Small intestine (tissue), 7 donors: ENCODE measurements around the gene PIGQ. TPM values are rescaled to one million over a fixed set of nuclear protein-coding genes. Genes with fewer than 3 reads are reported as not detected.

ENCODE experiments used
- DNase-seq, 2 donors: peaks; one replicate each; pipeline versions ENCODE4 v3.0.0 to v3.0.0-alpha.2; 2013
- FAIRE-seq: peaks from 2 replicates; lab custom pipeline; 2012; peaks lifted over from hg19 to GRCh38; lab: Jason Lieb, UNC
- H3K27ac ChIP-seq, 3 donors: one replicate each; pipeline ENCODE4 v1.5.1; 2013; ENCODE audit warnings: low read length in 2 of 3, mild to moderate bottlenecking in 2 of 3, control low read depth in 1 of 3, inconsistent platforms in 1 of 3, low read depth in 1 of 3, moderate library complexity in 1 of 3
- H3K27me3 ChIP-seq, 3 donors: one replicate each; pipeline ENCODE4 v1.6.1; 2013; ENCODE audit warnings: low read length in 3 of 3, inconsistent platforms in 1 of 3; ENCODE audit not compliant: control insufficient read depth in 3 of 3, insufficient read depth in 3 of 3
- H3K36me3 ChIP-seq, 3 donors: one replicate each; pipeline ENCODE4 v1.6.1; 2013; ENCODE audit warnings: low read length in 3 of 3, inconsistent platforms in 1 of 3, low read depth in 1 of 3, mild to moderate bottlenecking in 1 of 3, moderate library complexity in 1 of 3; ENCODE audit not compliant: control insufficient read depth in 3 of 3, insufficient read depth in 2 of 3
- H3K4me1 ChIP-seq, 3 donors: one replicate each; pipeline ENCODE4 v1.6.1; 2013; ENCODE audit warnings: low read length in 2 of 3, inconsistent platforms in 1 of 3, low read depth in 1 of 3, mild to moderate bottlenecking in 1 of 3, moderate library complexity in 1 of 3; ENCODE audit not compliant: control insufficient read depth in 3 of 3, insufficient read depth in 2 of 3
- H3K4me3 ChIP-seq, 3 donors: one replicate each; pipeline ENCODE4 v1.5.1; 2013; ENCODE audit warnings: low read length in 3 of 3, control low read depth in 1 of 3, inconsistent platforms in 1 of 3, low read depth in 1 of 3, mild to moderate bottlenecking in 1 of 3, moderate library complexity in 1 of 3
- H3K9me3 ChIP-seq, 2 donors: one replicate each; pipeline ENCODE4 v1.6.1; 2013; ENCODE audit warnings: low read depth in 1 of 2, low read length in 1 of 2; ENCODE audit not compliant: control insufficient read depth in 2 of 2, insufficient read depth in 1 of 2
- WGBS, 3 donors: extraction: QIAGEN DNeasy Blood & Tissue Kit; methylation state at CpG; one replicate each; pipeline ENCODE4 v1.1.7; 2013; 5-methylcytosine and 5-hydroxymethylcytosine counted together
- polyA plus RNA-seq, 4 donors: library from polyadenylated mRNA; stranded (reverse) in 3 of 4; unstranded in 1 of 4; fragments of 200-250 nt in 3 of 4; fragments of 120-200 nt in 1 of 4; gene quantifications; one replicate each; pipeline versions ENCODE4 v1.2.1 to v1.2.3, GENCODE V29; 2013
- donor health status: healthy with polysubstance abuse.
- donor health status: control.
- donor health status: control.
- donor health status: Bipolar disorder and iron deficiency.
- donor health status: healthy.

PIGQ gene
- polyA plus RNA-seq, 4 donors = 21.3 to 43.5 (median 28.0) TPM

- Histone ChIP-seq H3K36me3 (no peaks in the 10 kb centered on the region), H3K27ac (no peak overlapping the region), H3K9me3 (no peaks in the 10 kb centered on the region), H3K4me3 (no peak overlapping the region), H3K27me3 (peaks cover 13 to 45% (median 19%) of the 10 kb centered on the region in 3 donors), H3K4me1 (peaks cover 0 to 20% (median under 1%) of the 10 kb centered on the region in 3 donors)
- no peak for DNase-seq
- 40 to 75% (median 58%) methylated on average over 11 to 15 of the region's 15 CpGs for WGBS, 3 donors
- FAIRE-seq = no peak
Observed at GRCh38 chr16:561413-561794, 8.4 kb upstream of the PIGQ start.

GRCh38 chr16:561957-562938 is 7.5 kb upstream of the PIGQ start:
- WGBS, 3 donors = 74 to 88% (median 76%) methylated on average over 39 to 43 of the region's 43 CpGs
- FAIRE-seq = no peak

GRCh38 chr16:563072-563644 is 6.6 kb upstream of the PIGQ start:
- no peaks in the 10 kb centered on the region for H3K36me3 ChIP-seq
- 35 to 76% (median 52%) methylated on average over 30 of the region's 30 CpGs for WGBS, 3 donors
- H3K4me1 ChIP-seq = peaks cover 0 to 37% (median 6%) of the 10 kb centered on the region in 3 donors
- peaks cover 13 to 39% (median 19%) of the 10 kb centered on the region in 3 donors for H3K27me3 ChIP-seq
- no peak for DNase-seq
- no peak for FAIRE-seq
- no peaks in the 10 kb centered on the region for H3K9me3 ChIP-seq
- no peak overlapping the region for H3K4me3 ChIP-seq
- no peak overlapping the region for H3K27ac ChIP-seq

More at GRCh38 chr16:561957-562938, 7.5 kb upstream of the PIGQ start:
- H3K27me3 ChIP-seq = peaks cover 13 to 45% (median 19%) of the 10 kb centered on the region in 3 donors
- no peaks in the 10 kb centered on the region for H3K9me3 ChIP-seq
- no peaks in the 10 kb centered on the region for H3K36me3 ChIP-seq
- no peak overlapping the region for H3K27ac ChIP-seq
- H3K4me1 ChIP-seq = peaks cover 0 to 28% (median 6%) of the 10 kb centered on the region in 3 donors
- no peak overlapping the region for H3K4me3 ChIP-seq
- no peak for DNase-seq

GRCh38 chr16:564690-565418 is 4.9 kb upstream of the PIGQ start:
- no peak for DNase-seq
- Histone ChIP-seq H3K27ac (no peak overlapping the region), H3K27me3 (peaks cover 5 to 22% (median 17%) of the 10 kb centered on the region in 3 donors)

GRCh38 chr16:565419-566330 is 4.1 kb upstream of the PIGQ start:
- DNase-seq (no peak), FAIRE-seq (no peak)
- H3K27ac ChIP-seq = no peak overlapping the region
- no peak overlapping the region for H3K4me3 ChIP-seq
- peaks cover 5 to 22% (median 16%) of the 10 kb centered on the region in 3 donors for H3K27me3 ChIP-seq
- no peaks in the 10 kb centered on the region for H3K9me3 ChIP-seq
- H3K36me3 ChIP-seq = no peaks in the 10 kb centered on the region
- H3K4me1 ChIP-seq = peaks cover 4 to 40% (median 13%) of the 10 kb centered on the region in 3 donors
- 59 to 62% (median 62%) methylated on average over 34 to 35 of the region's 35 CpGs for WGBS, 3 donors

More at GRCh38 chr16:564690-565418, 4.9 kb upstream of the PIGQ start:
- no peak for FAIRE-seq
- Histone ChIP-seq H3K4me3 (no peak overlapping the region), H3K9me3 (no peaks in the 10 kb centered on the region), H3K4me1 (peaks cover 4 to 40% (median 13%) of the 10 kb centered on the region in 3 donors), H3K36me3 (no peaks in the 10 kb centered on the region)
- 83 to 86% (median 84%) methylated on average over 27 to 42 of the region's 42 CpGs for WGBS, 3 donors

GRCh38 chr16:566475-567372 is 3.0 kb upstream of the PIGQ start, which contains the start of gene NHLRC4:
NHLRC4 (plus strand) TSS chr16:567005; CDS start chr16:568048, 1,043 bp downstream.
- Histone ChIP-seq H3K4me3 (peak within 1 kb of the TSS in 2 of 3 donors; percentile 18 to 23), H3K27me3 (peaks cover 0 to 11% (median 8%) of the 10 kb centered on the region in 3 donors), H3K4me1 (peaks cover 4 to 40% (median 13%) of the 10 kb centered on the region in 3 donors), H3K36me3 (peaks cover 0 to under 1% (median 0%) of the 10 kb centered on the region in 3 donors), H3K27ac (peak within 1 kb of the TSS; percentile 28 to 73 (median 65)), H3K9me3 (no peaks in the 10 kb centered on the region)
- DNase-seq (peak; percentile 67 to 78), FAIRE-seq (no peak)
- WGBS, 3 donors = 19 to 30% (median 22%) methylated on average over 26 of the region's 26 CpGs
